ENCODE data around the gene ITGA11.

ITGA11 gene

DNA sequence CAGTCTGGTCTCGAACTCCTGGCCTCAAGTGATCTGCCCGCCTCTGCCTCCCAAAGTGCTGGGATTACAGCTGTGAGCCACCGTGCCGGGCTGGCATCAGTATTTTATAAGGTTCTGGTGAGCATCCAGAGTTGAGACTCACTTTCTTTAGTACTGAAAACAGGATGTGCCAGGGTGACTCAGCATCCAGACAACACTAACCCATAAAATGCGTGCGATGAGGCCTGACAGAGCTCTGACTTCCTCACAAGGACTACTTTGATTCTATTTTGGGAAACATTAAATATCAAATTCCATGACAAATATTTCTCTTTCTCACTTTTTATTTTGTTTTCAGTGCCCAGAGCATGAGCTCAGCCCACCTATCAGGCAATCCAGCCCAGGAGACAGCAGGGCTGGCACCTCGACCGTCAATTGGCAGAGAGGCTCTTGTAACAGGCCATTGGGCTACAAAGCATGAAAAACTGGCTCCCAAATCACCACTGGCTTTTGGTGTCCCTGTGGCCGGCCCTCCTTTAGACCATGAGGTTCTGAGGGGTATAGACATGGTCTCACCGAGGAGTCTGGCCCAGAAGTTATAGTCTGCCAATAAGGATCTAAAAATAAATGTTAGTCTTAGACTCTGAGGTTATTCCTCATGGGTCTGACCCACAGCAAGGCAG, 79.4 kb downstream of the ITGA11 start:
- no peak for TF ChIP-seq POLR2AphosphoS5 (IDR thresholded peaks at IDR 0.05; ENCODE audit: low read depth, low read length)
- TF ChIP-seq POLR2A (IDR thresholded peaks at IDR 0.05; ENCODE audit: low read depth, low read length) = no peak
- no peak for TF ChIP-seq TAF1 (IDR thresholded peaks at IDR 0.05; ENCODE audit: borderline replicate concordance, low read depth, low read length)
- DNase-seq (ENCODE audit: insufficient read length) (no peak), FAIRE-seq (no peak)

DNA sequence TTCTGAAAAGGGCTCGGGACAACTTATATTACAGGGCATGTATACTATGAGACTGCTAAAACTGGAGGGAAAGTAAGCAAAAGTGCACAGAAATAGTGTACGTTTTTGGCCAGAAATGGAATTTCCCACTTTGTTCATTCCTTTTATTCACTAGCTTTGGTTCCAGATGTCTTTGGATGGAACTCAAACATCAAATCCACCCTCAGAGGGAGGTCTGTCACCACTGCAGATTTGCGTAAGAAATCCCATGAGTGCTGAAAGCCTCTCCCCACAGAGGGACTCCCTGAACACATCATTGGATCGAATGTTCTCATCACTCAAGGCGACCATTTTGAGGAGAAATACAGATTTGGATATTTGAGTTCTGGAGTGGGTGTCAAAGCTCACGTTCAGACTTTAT, 82.8 kb downstream of the ITGA11 start:
- TF ChIP-seq POLR2AphosphoS5 (IDR thresholded peaks at IDR 0.05; ENCODE audit: low read depth, low read length) (no peak), TAF1 (IDR thresholded peaks at IDR 0.05; ENCODE audit: borderline replicate concordance, low read depth, low read length) (no peak), POLR2A (IDR thresholded peaks at IDR 0.05; ENCODE audit: low read depth, low read length) (no peak)
- no peak for FAIRE-seq

DNA sequence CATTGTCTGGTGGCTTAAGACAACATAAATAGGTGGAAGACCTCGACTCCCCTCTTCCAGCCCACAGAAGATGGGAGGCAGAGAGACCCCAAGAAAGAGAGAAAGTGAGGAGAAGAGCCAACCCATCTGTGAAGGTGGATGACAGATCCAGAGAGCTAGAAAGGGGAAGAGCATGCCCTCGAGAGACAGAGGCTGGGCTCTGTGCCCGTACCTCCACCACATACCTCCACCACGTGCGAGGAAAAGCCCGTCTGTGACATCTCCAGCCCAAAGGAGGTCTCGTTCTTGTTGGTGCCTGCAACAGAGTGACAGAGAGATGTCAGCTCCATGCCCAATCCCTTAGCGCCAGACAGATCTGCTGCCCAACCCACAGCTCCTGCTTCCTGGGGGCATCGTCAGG, 83.4 kb downstream of the ITGA11 start:
- DNase-seq (ENCODE audit: insufficient read length) (no peak), FAIRE-seq (no peak)
- no peak for TF ChIP-seq POLR2AphosphoS5 (IDR thresholded peaks at IDR 0.05; ENCODE audit: low read depth, low read length)
- no peak for TF ChIP-seq TAF1 (IDR thresholded peaks at IDR 0.05; ENCODE audit: borderline replicate concordance, low read depth, low read length)
- TF ChIP-seq POLR2A (IDR thresholded peaks at IDR 0.05; ENCODE audit: low read depth, low read length) = no peak

More for the DNA sequence above, 82.8 kb downstream of the ITGA11 start:
- DNase-seq (ENCODE audit: insufficient read length) = no peak

DNA sequence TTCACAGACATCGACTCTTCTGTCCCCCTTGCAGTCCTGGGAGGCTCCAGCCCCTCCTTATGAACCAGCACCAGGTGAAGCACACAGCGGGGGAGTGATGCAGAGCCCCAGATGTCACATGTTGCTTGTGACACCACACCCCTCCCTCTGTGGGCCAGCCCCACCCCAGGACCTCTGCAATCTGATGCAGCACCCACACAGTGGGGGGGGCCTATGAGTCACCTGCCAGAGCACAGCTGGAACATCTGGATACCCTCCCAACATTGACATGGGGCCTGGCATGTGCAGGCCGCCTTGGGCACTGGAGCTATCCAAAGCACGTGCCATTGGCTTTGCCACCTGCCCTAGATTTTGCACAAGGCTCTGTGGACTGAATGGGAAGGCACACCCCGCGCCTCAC, 83.9 kb downstream of the ITGA11 start:
- FAIRE-seq (no peak), DNase-seq (ENCODE audit: insufficient read length) (no peak)
- TF ChIP-seq TAF1 (IDR thresholded peaks at IDR 0.05; ENCODE audit: borderline replicate concordance, low read depth, low read length) = no peak
- TF ChIP-seq POLR2AphosphoS5 (IDR thresholded peaks at IDR 0.05; ENCODE audit: low read depth, low read length) = no peak
- no peak for TF ChIP-seq POLR2A (IDR thresholded peaks at IDR 0.05; ENCODE audit: low read depth, low read length)

DNA sequence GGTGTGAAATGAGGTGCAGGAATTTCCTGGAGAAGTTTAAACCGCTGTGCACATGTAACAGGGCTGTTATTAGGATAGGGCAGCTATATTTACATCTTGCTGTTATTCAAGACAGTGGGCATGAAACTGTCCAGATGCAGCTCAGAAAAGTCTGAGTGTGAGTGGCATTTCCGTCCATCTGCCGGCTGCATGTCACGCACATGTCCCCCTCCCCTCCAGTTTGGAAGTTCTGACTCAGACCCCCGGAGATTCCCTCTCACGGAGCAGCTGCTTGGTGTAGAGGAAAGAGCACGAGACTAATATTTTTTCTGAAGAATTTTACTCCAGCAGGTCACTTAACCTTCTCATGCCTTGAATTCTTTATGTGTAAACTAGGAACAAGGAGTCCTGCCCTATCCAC, 84.6 kb downstream of the ITGA11 start:
- FAIRE-seq = no peak

DNA sequence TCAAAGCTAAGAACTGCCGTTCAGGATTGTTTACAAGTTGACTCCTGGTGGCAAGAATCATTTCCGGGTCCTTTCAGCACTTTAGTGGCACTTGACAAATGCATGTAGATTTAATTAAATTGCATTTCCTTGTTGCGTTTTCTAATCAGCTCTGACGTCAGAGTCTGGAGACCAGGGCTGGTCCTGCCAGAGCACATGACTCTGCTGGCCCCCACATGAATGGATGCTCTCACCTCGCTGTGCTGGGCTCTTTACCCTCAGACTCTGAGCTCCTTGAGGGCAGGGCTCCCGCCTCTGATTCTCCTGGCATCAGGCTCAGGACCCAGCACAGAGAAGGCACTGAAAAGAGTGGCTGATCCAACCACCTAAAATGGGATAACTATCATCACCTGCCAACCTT, 85.0 kb downstream of the ITGA11 start:
- DNase-seq (ENCODE audit: insufficient read length) (no peak), FAIRE-seq (no peak)
- TF ChIP-seq TAF1 (IDR thresholded peaks at IDR 0.05; ENCODE audit: borderline replicate concordance, low read depth, low read length) (no peak), POLR2A (IDR thresholded peaks at IDR 0.05; ENCODE audit: low read depth, low read length) (no peak), POLR2AphosphoS5 (IDR thresholded peaks at IDR 0.05; ENCODE audit: low read depth, low read length) (no peak)

More for the DNA sequence above, 84.6 kb downstream of the ITGA11 start:
- DNase-seq (ENCODE audit: insufficient read length) = no peak
- no peak for TF ChIP-seq POLR2A (IDR thresholded peaks at IDR 0.05; ENCODE audit: low read depth, low read length)
- no peak for TF ChIP-seq POLR2AphosphoS5 (IDR thresholded peaks at IDR 0.05; ENCODE audit: low read depth, low read length)
- TF ChIP-seq TAF1 (IDR thresholded peaks at IDR 0.05; ENCODE audit: borderline replicate concordance, low read depth, low read length) = no peak

DNA sequence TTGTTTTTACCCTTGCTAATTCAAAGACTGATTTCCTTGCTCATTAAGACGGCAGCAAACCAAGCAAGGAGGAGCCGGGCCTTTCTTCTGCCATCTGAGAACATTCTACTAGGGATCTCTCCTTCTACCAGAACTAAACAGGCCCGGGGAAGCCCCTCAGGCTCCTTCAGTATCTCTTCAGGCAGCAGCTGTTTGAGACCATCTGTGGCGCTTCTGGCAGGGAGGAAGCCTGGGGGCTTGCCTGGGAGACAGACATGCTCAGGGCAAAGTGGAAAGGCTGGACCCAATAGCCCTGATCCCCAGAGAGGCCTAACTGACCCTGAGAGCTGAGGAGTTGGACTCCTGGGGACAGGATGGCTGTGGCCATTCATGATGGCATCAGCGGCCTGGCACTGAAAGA, 86.5 kb downstream of the ITGA11 start:
- DNase-seq (ENCODE audit: insufficient read length) (no peak), FAIRE-seq (no peak)
- TF ChIP-seq POLR2AphosphoS5 (IDR thresholded peaks at IDR 0.05; ENCODE audit: low read depth, low read length) = no peak
- TF ChIP-seq TAF1 (IDR thresholded peaks at IDR 0.05; ENCODE audit: borderline replicate concordance, low read depth, low read length) = no peak
- TF ChIP-seq POLR2A (IDR thresholded peaks at IDR 0.05; ENCODE audit: low read depth, low read length) = no peak

DNA sequence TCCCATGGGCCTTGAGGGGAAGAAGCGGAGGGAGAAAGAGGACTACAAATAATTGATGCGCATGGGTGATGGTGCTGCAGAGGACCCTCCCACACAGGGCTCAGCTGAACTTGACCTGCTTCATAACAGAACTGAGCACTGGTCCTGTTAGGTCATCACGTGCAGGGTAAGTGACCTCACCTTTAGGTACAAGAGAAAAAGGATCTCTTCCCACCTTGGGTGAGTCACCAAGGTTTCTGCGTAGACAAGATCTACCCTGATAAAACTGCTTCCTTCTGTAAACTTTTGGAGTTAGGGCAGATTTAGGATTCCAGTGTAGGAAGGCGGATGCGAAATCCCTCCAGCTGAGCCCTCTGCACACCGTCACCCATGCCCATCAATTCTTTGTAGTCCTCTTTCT, 87.4 kb downstream of the ITGA11 start:
- FAIRE-seq (no peak), DNase-seq (ENCODE audit: insufficient read length) (no peak)

DNA sequence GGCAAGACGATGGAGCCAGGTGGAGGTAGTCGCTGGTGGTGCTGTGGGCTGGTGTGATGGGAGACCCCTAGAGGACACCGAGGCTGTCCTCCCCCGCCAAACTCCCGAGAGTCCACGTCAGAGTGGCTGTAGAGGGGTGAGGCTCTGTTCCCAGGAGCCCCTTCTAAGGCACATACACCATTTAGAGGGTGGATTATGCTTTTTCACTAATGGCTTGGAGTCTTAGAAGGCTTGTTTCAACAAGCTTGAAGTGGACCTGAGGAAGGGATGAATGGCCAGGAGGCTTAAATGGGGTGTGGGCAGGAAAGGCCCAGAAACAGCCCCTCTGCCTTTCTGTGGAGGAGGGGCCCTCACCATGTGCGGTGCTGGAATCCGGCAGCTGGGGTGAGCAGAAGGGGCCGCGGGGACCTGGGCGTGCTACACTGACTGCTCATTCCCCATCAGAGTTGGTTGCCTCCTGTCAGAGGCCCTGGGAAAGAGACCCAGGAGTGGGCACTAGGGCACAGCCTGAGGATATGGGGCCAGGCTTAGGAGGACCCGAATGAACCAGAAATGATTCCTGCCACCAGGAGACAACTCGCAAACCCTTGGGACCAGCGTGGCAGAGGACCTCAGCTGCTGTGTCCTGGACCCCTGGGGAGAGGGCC, 88.3 kb downstream of the ITGA11 start:
- FAIRE-seq = no peak
- TF ChIP-seq POLR2AphosphoS5 (IDR thresholded peaks at IDR 0.05; ENCODE audit: low read depth, low read length) = no peak
- TF ChIP-seq POLR2A (IDR thresholded peaks at IDR 0.05; ENCODE audit: low read depth, low read length) = no peak
- TF ChIP-seq TAF1 (IDR thresholded peaks at IDR 0.05; ENCODE audit: borderline replicate concordance, low read depth, low read length) = no peak
- no peak for DNase-seq (ENCODE audit: insufficient read length)

More for the DNA sequence above, 87.4 kb downstream of the ITGA11 start:
- TF ChIP-seq TAF1 (IDR thresholded peaks at IDR 0.05; ENCODE audit: borderline replicate concordance, low read depth, low read length) (no peak), POLR2A (IDR thresholded peaks at IDR 0.05; ENCODE audit: low read depth, low read length) (no peak), POLR2AphosphoS5 (IDR thresholded peaks at IDR 0.05; ENCODE audit: low read depth, low read length) (no peak)

DNA sequence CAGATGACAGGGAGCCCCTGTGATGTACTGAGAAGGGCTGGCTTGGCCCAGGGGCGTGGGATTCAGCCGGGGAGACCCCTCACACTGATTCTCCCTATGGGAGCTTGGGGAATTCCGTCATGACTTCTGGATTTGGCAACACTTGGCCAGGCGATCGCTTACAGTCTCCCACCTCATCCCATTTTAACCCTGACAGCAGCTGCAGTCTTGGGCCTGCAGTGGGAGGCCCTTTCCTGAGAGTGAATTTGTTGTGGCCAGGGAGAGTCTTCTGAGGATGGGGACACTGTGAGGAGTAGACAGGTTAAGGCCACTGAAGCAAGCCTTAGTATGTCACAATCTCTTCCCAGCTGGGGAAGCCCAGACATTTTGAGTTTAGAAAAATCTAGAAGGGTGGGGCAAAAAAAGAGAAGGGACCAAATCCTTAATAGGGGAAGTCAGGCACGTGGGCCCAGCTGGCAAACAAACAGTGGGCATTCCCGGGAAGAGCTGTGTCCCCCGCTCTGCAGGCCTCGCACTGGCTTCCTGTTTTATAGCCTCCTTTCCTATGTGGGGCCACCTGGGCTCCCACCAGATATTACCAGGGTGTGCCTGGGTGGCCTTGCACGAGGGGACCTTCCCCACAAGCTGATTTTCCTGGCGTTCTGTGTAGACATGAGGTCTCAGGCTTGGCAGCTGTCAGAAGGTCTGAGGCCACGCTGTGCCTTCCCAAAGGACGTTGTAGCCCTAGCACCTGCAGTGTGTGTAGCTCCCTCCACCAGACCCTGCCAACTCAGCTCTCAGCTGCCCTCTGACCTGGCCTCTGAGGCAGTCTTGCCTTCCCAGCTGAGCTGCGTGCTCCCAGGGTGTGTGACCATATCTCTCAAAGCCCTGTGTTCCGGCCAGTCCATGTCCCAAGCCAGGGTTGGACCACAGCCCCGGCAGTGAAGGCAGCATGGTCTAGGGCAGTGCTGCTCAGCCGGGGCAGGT, 89.9 kb downstream of the ITGA11 start:
- FAIRE-seq (no peak), DNase-seq (ENCODE audit: insufficient read length) (no peak)
- TF ChIP-seq TAF1 (IDR thresholded peaks at IDR 0.05; ENCODE audit: borderline replicate concordance, low read depth, low read length) (no peak), POLR2AphosphoS5 (IDR thresholded peaks at IDR 0.05; ENCODE audit: low read depth, low read length) (no peak), POLR2A (IDR thresholded peaks at IDR 0.05; ENCODE audit: low read depth, low read length) (no peak)

Measured in GM12892 (cell line).